Stimulated activated CD4-positive, alpha-beta T cell treated with anti-CD3 and anti-CD28 coated beads, Interleukin-4, amount 100 ng/mL, for 1 hour (primary cell): ENCODE results near the gene CTNNA1.
A peak's percentile ranks its signal among the peaks of the same experiment; 100 is the strongest.
"Not testable (repeated sequence)": the region's sequence is repeated elsewhere in the genome, so short reads cannot be mapped to it uniquely, and the experiment has no call there.

Experiments used
- DNase-seq: peaks from one replicate; pipeline ENCODE4 v3.0.0-alpha.2; 2020

The CTNNA1 gene

DNA sequence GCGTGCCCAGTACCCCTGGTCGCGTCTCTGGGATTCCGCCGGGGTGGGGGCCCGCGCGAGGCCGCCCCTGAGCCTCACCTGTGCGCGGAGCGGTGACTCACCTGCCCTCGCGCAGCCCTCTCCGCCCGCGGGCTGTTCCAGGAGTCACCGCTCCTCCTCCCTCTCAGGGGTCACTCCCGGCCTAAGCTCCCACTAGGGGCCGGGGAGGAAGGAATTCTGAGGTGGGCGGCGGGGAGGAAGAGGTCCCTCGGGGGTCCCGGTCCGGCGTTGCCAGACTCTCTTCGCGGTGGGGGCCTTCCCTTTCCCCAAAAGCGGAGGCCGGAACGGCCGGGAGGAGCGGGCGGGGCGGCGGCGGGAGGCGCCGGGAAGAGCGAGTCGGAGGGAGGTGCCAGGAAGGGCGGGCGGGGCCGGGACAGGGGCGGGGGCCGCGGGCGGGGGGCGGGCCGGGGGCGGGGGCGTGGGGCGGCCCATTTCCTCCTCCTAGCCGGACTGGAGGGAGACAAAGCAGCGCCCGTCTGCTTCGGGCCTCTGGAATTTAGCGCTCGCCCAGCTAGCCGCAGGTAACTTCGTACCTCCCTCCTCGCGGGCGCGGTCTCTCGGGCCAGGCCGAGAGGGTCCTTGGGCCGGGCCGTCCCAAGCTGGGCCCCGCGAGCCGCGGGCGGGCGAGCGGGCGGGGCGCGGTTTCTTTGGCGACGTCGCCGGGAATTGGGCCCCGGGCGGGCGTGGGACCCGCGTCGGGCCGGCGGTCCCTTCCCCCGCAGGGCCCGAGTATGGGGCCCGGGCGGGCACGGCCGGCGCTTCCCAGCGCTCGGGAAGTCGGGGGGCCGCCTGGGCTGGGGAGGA, at the start of gene CTNNA1:
Gene CTNNA1 (plus strand): TSS at position 475 of the 843 bp plus-strand sequence. CDS start 28,500 bp downstream, outside the sequence.
- DNase-seq, result peak; percentile 60

DNA sequence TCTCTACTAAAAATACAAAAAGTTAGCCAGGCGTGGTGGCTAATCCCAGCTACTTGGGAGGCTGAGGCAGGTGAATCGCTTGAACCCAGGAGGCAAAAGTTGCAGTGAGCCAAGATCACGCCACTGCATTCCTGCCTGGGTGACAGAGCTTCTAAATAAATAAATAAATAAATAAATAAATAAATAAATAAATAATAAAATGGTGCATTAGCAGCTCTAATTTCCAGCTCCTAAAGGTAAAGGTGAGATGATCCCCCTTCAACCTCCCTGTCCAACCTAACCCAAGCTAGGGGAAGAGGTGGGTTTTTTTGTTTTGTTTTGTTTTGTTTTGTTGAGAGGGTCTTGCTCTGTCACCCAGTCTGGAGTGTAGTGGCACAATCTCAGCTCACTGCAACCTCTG, 49.4 kb upstream of the CTNNA1 start:
- DNase-seq, result not testable (repeated sequence)

DNA sequence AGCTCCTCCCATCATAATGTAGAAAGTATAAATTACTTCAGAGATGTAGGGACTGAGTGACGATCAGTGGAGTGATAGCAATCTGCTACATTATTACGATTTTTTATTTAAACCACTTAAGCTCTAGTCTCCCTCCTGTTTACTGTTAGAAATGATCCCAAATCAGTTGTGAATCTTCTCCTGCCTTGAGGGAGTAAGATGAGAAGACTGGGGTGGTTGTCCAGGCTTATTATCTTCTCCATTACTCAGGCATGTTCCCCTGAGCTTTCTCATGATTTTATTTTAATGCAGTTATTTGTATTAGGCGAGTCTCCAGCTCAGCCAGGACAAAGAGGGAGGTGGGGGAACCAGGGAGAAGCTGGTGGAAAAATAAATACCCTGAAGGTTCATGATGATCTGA, 48.2 kb upstream of the CTNNA1 start:
- no peak for DNase-seq

DNA sequence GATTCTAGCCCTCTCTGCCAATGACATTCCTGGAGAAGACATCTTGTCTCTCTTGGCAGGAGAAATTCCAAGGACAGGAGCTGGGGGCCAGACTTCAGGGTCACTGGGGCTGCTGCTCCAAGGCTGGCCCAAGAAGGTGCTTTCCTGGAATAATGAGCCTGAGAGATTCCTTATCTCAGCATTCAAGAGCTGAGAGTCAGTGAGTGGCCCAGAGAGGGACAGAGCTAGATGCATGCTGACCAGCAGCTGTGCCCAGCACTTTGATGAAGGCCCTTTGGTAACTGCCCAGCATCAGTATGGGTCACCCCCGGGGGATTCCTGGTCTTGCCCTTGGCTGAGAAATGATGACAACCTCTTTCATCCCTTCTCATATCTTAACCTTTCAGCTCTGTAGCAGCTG, 47.7 kb upstream of the CTNNA1 start:
- no peak for DNase-seq

DNA sequence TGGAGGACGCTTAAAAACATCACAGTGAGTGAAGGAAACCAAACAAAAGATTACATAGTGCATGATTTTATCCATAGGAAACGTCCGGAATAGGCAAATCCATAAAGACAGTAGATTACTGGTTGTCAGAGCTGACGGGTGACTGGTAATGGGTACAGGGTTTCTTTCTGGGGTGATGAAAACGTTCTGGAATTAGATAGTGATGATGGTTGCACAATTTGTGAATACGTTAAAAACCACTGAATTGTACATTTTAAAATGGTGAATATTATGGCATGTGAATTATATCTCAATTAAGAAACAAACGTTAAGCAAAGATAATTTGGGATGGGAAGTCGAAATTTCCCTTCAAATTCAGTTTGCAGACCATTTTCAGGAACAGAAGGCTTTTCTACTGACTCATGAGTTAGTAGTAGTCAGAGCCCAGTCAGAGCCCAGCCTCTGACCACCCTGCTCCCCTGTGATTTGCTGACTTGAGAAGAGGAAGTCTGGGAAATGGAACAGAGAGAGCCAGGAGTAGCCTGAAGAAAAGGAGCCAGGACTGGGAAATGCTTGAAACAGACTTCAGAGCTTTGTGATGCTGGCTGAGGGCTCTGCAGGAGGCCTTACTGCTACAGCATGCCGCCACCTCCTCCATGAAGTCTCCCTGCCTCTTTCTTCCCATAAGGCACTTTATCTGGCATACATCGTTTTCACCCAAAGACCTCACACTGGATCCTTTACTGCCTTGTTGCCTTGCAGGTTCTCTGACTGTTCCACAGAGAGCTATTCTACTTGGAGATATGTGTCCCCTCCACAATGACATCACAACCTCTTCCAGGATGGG, 46.4 kb upstream of the CTNNA1 start:
- DNase-seq, result no peak

DNA sequence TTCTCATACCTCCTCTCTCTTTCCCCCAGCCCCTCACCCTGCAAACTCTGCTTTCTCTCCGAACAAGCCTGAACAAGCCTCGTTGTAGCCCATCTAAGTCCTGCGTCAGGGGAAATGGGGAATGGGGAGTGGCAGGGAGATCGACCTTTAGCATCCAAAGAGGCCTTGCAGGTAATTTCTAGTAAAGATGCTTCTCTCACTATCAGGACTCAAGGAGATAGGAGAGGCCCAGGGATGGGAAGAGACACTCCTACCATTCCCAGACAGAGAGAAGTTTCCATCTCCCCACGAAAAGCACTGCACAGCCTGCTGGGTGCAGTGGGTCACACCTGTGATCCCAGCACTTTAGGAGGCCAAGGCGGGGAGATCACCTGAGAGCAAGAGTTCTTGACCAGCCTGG, 44.4 kb upstream of the CTNNA1 start:
- no peak for DNase-seq

- no peak for DNase-seq
These were observed 44.0 kb upstream of the CTNNA1 start for GRCh38 chr5:138709202-138709601.

DNA sequence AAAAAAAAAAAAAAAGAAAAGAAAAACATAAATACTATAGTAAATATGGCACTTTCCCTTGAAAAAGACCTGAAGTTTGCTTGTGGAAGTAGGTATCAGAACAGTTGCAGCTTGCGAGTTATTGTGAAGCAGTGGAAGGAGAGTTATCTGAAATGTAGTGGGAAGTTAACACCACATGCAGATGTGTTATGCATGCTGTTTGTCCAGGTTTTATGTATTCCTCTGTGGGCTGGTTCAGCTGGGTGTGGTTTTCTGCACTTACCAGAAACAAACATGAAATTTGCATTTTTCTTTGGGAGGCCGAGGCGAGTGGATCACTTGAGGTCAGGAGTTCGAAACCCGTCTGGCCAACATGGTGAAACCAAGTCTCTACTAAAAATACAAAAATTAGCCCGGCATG, 42.1 kb upstream of the CTNNA1 start:
- DNase-seq, result no peak

DNA sequence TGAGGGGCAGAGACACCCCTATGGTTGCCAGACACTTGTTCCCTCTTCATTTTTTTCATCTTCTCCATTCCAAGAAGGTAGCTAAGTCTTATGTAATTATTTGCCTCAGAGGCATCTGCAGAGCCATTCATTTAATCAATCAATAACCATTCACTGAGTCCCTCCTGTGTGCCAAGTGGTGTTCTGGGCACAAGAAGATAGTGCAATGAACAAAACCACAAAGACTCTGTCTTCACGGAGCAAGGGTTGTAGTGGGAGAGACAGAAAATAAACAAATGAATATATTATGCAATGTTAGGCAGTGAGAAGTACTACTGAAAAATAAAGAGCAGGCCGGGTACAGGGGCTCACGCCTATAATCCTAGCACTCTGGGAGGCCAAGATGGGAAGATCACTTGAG, 41.4 kb upstream of the CTNNA1 start:
- DNase-seq, result no peak

DNA sequence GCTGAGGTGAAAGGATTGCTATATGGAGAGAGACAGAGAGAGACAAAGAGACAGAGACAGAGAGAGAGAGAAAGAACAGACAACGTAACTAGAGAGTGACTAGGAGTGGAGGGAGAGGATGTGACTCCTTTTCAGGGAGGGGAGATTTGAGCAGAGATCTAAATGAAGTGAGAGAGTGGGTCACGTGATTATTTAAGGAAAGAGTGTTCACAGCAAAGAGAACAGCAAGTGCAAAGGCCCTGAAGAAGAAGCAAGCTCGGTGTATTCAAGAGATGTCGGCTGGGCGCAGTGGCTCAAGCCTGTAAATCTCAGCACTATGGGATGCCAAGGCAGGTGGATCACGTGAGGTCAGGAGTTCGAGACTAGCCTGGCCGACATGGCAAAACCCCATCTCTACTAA, 40.9 kb upstream of the CTNNA1 start:
- DNase-seq, result no peak

GRCh38 chr5:138712791-138713190, 40.4 kb upstream of the CTNNA1 start:
- DNase-seq, result no peak

- no peak for DNase-seq
These were observed 40.0 kb upstream of the CTNNA1 start for GRCh38 chr5:138713247-138713646.

DNA sequence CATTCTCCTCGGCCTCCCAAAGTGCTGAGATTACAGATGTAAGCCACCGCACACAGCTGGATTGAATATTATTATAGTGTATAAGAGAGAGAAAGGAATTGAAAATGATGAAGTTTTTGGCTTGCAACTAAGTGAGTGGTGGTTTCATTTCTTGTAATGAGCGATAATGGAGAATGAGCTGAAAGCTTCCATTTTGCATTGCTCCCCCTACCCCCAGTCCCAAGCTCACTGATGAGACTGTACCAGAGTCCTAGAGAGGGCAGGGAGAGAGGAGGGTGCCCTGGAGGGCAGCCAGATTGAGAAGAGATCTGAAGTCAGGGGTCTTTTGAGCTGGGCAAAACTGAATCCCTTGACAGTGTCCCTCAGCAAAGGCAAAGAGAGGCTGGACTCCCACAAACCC, 38.5 kb upstream of the CTNNA1 start:
- DNase-seq, result no peak

GRCh38 chr5:138715931-138716432, 37.2 kb upstream of the CTNNA1 start:
- DNase-seq, result not testable (repeated sequence)

DNA sequence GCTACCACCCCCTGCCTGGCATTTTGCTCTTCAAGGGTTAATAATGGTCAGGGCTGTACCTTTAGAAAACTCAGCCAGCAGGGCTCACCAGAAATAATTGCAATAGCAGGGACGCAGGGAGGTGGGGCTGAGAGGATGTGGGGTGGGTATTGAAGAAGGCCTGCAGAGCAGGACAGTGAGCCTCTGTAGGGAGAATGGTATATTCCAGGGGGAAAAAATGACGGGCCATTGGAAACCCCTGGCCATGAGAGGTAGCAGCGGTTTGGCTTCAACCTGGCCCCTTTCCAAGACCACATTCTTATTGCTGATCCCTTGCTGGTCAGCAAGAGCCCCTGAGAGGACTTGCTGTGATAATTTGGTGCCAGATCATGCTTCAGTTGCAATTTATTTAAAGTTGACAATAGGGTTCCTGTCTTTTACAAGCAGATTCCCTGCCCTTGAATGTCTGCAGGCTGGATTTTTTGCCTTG, 36.7 kb upstream of the CTNNA1 start:
- DNase-seq, result no peak

DNA sequence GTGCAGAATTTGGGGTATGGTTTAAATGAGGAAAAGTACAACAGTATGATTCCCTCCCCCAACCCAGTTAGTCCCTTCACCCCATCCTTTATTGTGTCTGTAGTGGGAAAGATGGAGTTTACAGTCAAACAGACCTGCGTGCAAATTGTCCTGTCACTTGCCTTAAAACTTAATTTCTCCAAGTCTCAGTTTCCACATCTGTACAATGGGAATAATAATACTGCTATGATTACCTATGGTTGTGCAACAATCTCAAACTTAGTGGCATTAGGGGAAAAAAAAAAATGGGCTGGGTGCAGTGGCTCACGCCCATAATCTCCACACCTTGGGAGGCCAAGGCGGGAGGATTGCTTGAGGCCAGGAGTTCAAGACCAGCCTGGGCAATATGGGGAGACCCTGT, 35.8 kb upstream of the CTNNA1 start:
- DNase-seq, result no peak

- no peak for DNase-seq
These were observed 33.4 kb upstream of the CTNNA1 start for GRCh38 chr5:138719811-138720210.

- DNase-seq, result no peak
These were observed 32.4 kb upstream of the CTNNA1 start for GRCh38 chr5:138720840-138721239.

- DNase-seq, result no peak
These were observed 31.2 kb upstream of the CTNNA1 start for GRCh38 chr5:138721979-138722378.

DNA sequence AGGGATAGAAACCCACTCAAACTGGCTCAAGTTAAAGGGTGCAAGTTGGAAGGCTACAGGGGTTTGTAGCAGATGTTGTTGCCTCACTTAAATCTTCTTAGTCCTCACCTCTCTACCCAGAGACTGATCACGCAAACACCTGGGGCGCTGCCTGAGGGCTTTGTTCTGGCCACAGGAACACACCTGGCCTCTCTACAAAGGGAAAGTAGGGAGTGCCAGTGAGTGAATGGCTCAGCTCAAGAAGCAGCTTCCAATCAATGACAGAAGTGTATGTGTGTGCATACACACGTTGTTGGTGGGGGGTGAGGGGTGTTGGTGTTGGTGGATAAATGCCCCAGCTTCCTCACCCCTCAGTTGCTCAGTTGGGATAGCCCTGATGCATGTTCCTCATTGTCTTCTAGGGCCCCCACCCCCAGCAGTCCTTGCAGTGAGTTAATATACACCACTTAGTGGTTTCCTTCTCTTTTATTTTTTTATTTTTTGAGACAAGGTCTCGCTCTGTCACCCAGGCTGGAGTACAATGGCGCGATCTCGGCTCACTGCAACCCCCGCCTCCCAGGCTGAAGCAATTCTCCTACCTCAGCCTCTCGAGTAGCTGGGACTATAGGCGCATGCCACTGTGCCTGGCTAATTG, 30.6 kb upstream of the CTNNA1 start:
- no peak for DNase-seq

GRCh38 chr5:138724470-138725146, 28.6 kb upstream of the CTNNA1 start:
- no peak for DNase-seq

DNA sequence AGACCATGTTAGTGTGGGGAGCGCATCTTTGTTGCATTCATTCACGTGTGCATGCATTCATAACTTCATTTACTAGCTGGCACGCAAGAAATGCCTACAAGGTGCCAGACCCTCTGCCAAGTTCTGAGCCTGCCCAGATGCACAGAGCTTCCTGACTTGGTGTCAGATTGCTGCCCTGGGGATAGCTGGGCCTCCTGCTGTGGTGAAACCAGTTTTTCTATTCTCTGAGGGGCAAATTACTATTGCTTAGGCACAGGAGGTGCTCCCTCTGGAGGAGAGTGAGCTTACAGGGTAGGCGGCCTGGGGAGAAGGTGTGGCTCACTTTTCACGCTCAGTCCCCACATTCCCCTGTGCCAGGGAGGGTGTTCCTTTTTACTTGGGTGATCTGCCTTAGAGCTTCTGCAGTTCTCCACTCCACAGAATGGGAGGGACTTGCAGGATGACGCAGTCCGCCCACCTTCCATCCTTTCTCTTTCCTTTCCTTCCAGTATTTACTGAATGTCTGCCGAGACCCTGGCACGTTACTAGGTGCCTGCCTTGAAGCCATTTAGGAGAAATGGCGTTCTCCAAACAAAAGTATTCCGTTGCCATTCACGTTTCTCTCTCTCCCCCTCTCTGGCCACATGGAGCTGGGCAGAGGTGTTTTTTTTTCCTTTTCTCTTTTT, 27.9 kb upstream of the CTNNA1 start:
- no peak for DNase-seq
